Measurements from ENCODE around the gene USF1. TPM values are rescaled to one million over a fixed set of nuclear protein-coding genes. Genes with fewer than 3 reads are reported as not detected.
A peak's percentile ranks its signal among the peaks of the same experiment; 100 is the strongest.

The USF1 gene
- polyA plus RNA-seq, 3 donors: 6.3 to 335 (median 25.5) TPM

DNA sequence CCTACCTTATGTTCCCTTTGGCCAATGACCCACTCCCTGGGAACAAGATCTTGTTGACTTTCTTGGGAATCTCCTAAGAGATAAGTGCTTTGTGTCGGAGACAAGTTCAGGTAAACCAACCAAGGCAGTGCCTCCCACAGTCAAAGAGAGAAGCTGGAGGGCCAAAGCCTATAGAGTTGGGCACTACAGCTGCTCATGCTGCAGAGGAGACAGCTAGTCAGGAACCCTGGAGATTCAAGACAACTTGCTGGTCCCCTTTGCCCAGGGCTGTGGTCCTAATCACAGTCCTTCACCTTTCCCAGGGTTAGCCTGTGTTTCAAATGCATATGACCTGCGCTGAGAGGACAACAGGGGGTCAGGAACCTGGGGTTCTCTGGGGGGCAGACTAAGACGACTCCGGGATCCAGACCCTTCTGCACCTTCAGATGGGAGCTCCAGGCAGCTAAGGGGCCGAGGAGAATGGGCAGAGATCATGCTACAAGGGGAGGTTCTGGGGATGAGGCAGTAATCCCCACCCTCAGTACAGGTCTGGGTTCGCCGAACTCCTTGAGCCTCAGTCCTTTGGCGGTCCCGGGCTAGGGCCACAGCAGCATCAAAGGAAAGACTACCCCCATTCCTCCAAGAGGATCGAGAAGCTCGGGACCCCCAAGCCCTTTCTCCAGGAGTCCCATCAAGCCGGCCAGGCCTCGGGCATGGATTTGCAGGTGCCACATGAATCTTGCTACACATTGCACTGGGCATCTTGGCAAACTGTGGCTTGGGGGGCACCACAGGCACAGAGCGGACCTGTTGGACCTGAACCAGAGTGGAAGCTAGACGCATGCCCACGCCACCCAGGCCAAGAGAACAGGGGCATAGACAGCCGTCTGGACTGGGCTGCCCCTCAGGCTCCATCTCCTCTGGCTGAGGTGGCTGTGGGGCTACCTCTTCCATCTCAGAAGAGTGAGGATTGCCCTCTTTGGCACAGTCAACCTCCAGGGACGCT, 2.0 kb upstream of the USF1 start:
- Histone ChIP-seq H3K36me3 (replicated peaks in 1 of 2; ENCODE audit: control insufficient read depth in 1 of 2, insufficient read depth in 2 of 2, low read length in 2 of 2) (peaks cover 55 to 65% of the 10 kb centered on the region in 2 donors), H3K4me1 (ENCODE audit: control insufficient read depth in 1 of 2, insufficient read depth in 2 of 2, low read length in 2 of 2) (peaks cover 50 to 70% of the 10 kb centered on the region in 2 donors), H3K27me3 (ENCODE audit: control insufficient read depth in 2 of 2, insufficient read depth in 2 of 2, low read length in 2 of 2) (no peaks in the 10 kb centered on the region), H4K20me1 (ENCODE audit: insufficient read depth, low read length) (peaks cover 44% of the 10 kb centered on the region), H3K9ac (ENCODE audit: insufficient read depth, low read length, poor library complexity, severe bottlenecking) (peak overlapping the region; percentile 84), H2AFZ (ENCODE audit: insufficient read depth, low read depth, low read length, poor library complexity, severe bottlenecking) (no peak overlapping the region), H3K4me2 (replicated peaks; ENCODE audit: extremely low read depth, low read length, poor library complexity, severe bottlenecking) (peak overlapping the region; percentile 96), H3K79me2 (ENCODE audit: insufficient read depth, low read length) (peaks cover 64% of the 10 kb centered on the region), H3K9me3 (replicated peaks in 1 of 2; ENCODE audit: control insufficient read depth in 1 of 2, insufficient read depth in 1 of 2, low read length in 2 of 2) (no peaks in the 10 kb centered on the region), H3K4me3 (replicated peaks in 1 of 3; ENCODE audit: low read depth in 2 of 3, low read length in 3 of 3) (peak overlapping the region in 1 of 3 experiments; percentile 96), H3K27ac (ENCODE audit: low read depth in 1 of 2, low read length in 2 of 2) (peak overlapping the region; percentile 88 to 99)
- H3K27me3 Mint-ChIP-seq (ENCODE audit: low read depth in 3 of 3): no peaks in the 10 kb centered on the region
- TF ChIP-seq, protein P1, sequence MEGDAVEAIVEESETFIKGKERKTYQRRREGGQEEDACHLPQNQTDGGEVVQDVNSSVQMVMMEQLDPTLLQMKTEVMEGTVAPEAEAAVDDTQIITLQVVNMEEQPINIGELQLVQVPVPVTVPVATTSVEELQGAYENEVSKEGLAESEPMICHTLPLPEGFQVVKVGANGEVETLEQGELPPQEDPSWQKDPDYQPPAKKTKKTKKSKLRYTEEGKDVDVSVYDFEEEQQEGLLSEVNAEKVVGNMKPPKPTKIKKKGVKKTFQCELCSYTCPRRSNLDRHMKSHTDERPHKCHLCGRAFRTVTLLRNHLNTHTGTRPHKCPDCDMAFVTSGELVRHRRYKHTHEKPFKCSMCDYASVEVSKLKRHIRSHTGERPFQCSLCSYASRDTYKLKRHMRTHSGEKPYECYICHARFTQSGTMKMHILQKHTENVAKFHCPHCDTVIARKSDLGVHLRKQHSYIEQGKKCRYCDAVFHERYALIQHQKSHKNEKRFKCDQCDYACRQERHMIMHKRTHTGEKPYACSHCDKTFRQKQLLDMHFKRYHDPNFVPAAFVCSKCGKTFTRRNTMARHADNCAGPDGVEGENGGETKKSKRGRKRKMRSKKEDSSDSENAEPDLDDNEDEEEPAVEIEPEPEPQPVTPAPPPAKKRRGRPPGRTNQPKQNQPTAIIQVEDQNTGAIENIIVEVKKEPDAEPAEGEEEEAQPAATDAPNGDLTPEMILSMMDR (IDR thresholded peaks at IDR 0.05): no peak
- intact Hi-C loops (cut with micrococcal nuclease): loop anchor here (1.0 to 5.0 kb wide), 3 partner anchors 19 to 90 kb away; partner anchors contain the start of gene ARHGAP30 (in 1 of the 2)
- WGBS (ENCODE audit: insufficient coverage): 97% methylated on average over 14 of the region's 18 CpGs
- H3K27ac Mint-ChIP-seq: peak overlapping the region; percentile 99 to 100 (median 100)
- peaks cover 59 to 73% of the 10 kb centered on the region in 2 donors for H3K36me3 Mint-ChIP-seq
- DNase-seq: peak in 1 of 3 donors; percentile 14
- H3K4me3 Mint-ChIP-seq: peak overlapping the region; percentile 31 to 99
- no peaks in the 10 kb centered on the region for H3K9me3 Mint-ChIP-seq
- H3K4me1 Mint-ChIP-seq: peaks cover 66% of the 10 kb centered on the region

DNA sequence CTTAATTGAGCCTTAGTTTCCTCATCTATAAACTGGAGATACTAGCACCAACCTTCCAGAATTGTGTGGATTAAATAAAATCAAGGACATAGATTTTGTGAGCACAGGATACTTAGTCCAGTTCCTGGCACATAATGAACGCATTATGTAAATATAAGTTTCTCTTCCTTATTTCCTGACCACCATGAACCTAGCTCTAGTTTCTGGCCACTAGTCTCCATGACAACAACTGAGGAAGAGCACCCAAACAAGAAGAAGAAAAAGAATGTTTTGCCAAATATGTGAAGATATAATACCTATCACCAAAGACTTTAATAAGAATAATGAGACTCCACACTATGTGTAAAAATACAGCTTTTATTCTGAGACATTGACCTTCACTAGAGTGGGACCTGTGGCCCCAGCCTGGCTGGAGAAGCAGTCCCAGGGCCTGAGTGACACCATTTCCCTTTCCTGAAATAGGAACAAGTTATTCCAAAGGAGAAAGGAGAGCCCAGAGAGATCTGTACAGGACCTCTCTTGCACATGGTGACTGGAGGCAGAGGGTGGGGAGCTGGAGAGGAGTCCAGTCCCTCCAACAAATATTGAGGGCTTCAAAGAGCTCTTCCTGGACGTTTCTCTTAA, 940 bp upstream of the USF1 start:
- peaks cover 71% of the 10 kb centered on the region for H3K4me1 Mint-ChIP-seq
- Histone ChIP-seq H3K9me3 (replicated peaks in 1 of 2; ENCODE audit: control insufficient read depth in 1 of 2, insufficient read depth in 1 of 2, low read length in 2 of 2) (no peaks in the 10 kb centered on the region), H4K20me1 (ENCODE audit: insufficient read depth, low read length) (peaks cover 45% of the 10 kb centered on the region), H3K4me1 (ENCODE audit: control insufficient read depth in 1 of 2, insufficient read depth in 2 of 2, low read length in 2 of 2) (peaks cover 50 to 70% of the 10 kb centered on the region in 2 donors), H3K27me3 (ENCODE audit: control insufficient read depth in 2 of 2, insufficient read depth in 2 of 2, low read length in 2 of 2) (no peaks in the 10 kb centered on the region), H3K9ac (ENCODE audit: insufficient read depth, low read length, poor library complexity, severe bottlenecking) (peak overlapping the region; percentile 84), H3K36me3 (replicated peaks in 1 of 2; ENCODE audit: control insufficient read depth in 1 of 2, insufficient read depth in 2 of 2, low read length in 2 of 2) (peaks cover 57 to 65% of the 10 kb centered on the region in 2 donors), H2AFZ (ENCODE audit: insufficient read depth, low read depth, low read length, poor library complexity, severe bottlenecking) (peak overlapping the region; percentile 61), H3K4me2 (replicated peaks; ENCODE audit: extremely low read depth, low read length, poor library complexity, severe bottlenecking) (peak overlapping the region; percentile 96), H3K27ac (ENCODE audit: low read depth in 1 of 2, low read length in 2 of 2) (peak overlapping the region; percentile 88 to 99), H3K4me3 (replicated peaks in 1 of 3; ENCODE audit: low read depth in 2 of 3, low read length in 3 of 3) (peak overlapping the region; percentile 81 to 96 (median 95)), H3K79me2 (ENCODE audit: insufficient read depth, low read length) (peaks cover 64% of the 10 kb centered on the region)
- TF ChIP-seq, protein P1 (IDR thresholded peaks at IDR 0.05): no peak
- no peaks in the 10 kb centered on the region for H3K27me3 Mint-ChIP-seq (ENCODE audit: low read depth in 3 of 3)
- peak overlapping the region; percentile 99 for H3K4me3 Mint-ChIP-seq
- peak; percentile 78 to 91 (median 88) for DNase-seq
- no peaks in the 10 kb centered on the region for H3K9me3 Mint-ChIP-seq
- H3K27ac Mint-ChIP-seq: peak overlapping the region; percentile 99 to 100 (median 100)
- WGBS (ENCODE audit: insufficient coverage): no CpG with 5 or more reads among the region's 2 CpGs
- peaks cover 60 to 73% of the 10 kb centered on the region in 2 donors for H3K36me3 Mint-ChIP-seq
- intact Hi-C loops (cut with micrococcal nuclease): loop anchor here (1.0 to 5.0 kb wide), 3 partner anchors 20 to 91 kb away; partner anchors contain the start of gene ARHGAP30 (in 1 of the 2)
